ENCODE data around the gene OR2A25. TPM values are rescaled to one million over a fixed set of nuclear protein-coding genes. Genes with fewer than 3 reads are reported as not detected.

OR2A25 gene
- total RNA-seq, 4 donors from 2014 or later = not detected

- no peaks in the 10 kb centered on the region for H3K36me3 ChIP-seq
- 89 to 90% methylated on average over 5 of the region's 5 CpGs for WGBS, 2 donors
- H3K27me3 ChIP-seq = no peaks in the 10 kb centered on the region
- no peaks in the 10 kb centered on the region for H3K4me1 ChIP-seq
- H3K9me3 ChIP-seq = no peaks in the 10 kb centered on the region
- H3K4me3 ChIP-seq = no peak overlapping the region
- no peak for DNase-seq (ENCODE audit: low spot score in 2 of 2)
- TF ChIP-seq CTCF (IDR thresholded peaks at IDR 0.05) = no peak
- no peak for TF ChIP-seq POLR2A (IDR thresholded peaks at IDR 0.05)
- TF ChIP-seq EP300 (IDR thresholded peaks at IDR 0.05) = no peak
- no peak overlapping the region for H3K27ac ChIP-seq
Measured at GRCh38 chr7:144110272-144110671, 40.7 kb downstream of the OR2A25 start.

DNA sequence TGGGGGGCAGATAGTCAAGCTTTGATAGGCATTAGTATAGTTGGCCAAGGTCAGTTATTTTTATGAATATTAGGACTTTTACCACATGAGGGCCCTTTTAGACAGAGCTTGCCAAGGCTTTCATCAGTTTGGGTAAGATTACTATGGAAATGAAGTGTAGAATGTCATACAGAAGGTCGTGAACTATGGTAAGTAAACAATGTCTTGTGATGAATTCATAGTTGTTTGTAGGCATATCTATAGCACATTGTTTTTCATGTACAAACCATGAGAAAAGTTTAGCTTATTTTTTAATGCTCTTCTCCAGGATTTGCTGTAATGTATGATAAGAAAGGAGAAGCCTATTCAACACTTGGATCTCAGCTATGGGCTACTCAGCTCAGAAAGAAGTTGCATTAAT, 44.0 kb downstream of the OR2A25 start:
- DNase-seq (ENCODE audit: low spot score in 2 of 2) = no peak
- Histone ChIP-seq H3K9me3 (no peaks in the 10 kb centered on the region), H3K27ac (no peak overlapping the region), H3K27me3 (no peaks in the 10 kb centered on the region), H3K4me3 (no peak overlapping the region), H3K4me1 (no peaks in the 10 kb centered on the region), H3K36me3 (no peaks in the 10 kb centered on the region)
- 42 to 44% methylated on average over 1 of the region's 1 CpG for WGBS, 2 donors
- no peak for TF ChIP-seq POLR2A (IDR thresholded peaks at IDR 0.05)
- no peak for TF ChIP-seq CTCF (IDR thresholded peaks at IDR 0.05)
- TF ChIP-seq EP300 (IDR thresholded peaks at IDR 0.05) = no peak

DNA sequence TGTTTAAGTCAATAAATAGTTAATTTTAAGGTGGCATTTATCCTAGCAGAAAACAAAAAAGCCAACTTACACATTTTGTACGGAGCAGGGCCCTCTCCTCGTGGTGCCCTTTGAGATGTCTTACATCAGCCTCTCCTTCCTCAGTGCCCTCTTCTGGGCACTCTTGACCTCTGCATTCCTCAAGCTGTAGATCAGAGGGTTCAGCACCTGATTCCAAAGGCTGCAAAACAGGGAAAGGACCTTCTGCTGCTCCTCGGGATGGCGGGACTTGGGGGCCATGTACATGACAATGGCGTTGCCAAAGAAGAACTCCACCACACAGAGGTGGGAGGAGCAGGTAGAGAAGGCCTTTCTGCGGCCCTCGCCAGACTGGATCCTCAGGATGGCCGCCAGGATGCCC, 48.7 kb downstream of the OR2A25 start:
- Histone ChIP-seq H3K9me3 (peaks cover 0 to 3% (median 0%) of the 10 kb centered on the region in 4 donors), H3K4me3 (no peak overlapping the region), H3K27ac (no peak overlapping the region), H3K27me3 (no peaks in the 10 kb centered on the region), H3K36me3 (no peaks in the 10 kb centered on the region), H3K4me1 (no peaks in the 10 kb centered on the region)
- TF ChIP-seq EP300 (IDR thresholded peaks at IDR 0.05) = no peak
- no peak for TF ChIP-seq CTCF (IDR thresholded peaks at IDR 0.05)
- no peak for TF ChIP-seq POLR2A (IDR thresholded peaks at IDR 0.05)
- no peak for DNase-seq (ENCODE audit: low spot score in 2 of 2)
- WGBS, 2 donors = 60 to 62% methylated on average over 8 of the region's 8 CpGs

- Histone ChIP-seq H3K27me3 (no peaks in the 10 kb centered on the region), H3K4me1 (no peaks in the 10 kb centered on the region), H3K4me3 (no peak within 1 kb of the TSS), H3K27ac (no peak within 1 kb of the TSS), H3K9me3 (peaks cover 0 to 3% (median 0%) of the 10 kb centered on the region in 4 donors), H3K36me3 (no peaks in the 10 kb centered on the region)
- 81 to 84% methylated on average over 1 of the region's 1 CpG for WGBS, 2 donors
- TF ChIP-seq CTCF (IDR thresholded peaks at IDR 0.05) = no peak
- TF ChIP-seq EP300 (IDR thresholded peaks at IDR 0.05) = no peak
- TF ChIP-seq POLR2A (IDR thresholded peaks at IDR 0.05) = no peak
- no peak for DNase-seq (ENCODE audit: low spot score in 2 of 2)
Measured at GRCh38 chr7:144122876-144123275, 53.3 kb downstream of the OR2A25 start, which contains the start of gene OR2A14. OR2A14 (plus strand) TSS chr7:144123176; CDS start chr7:144129113, 5,937 bp downstream.

Small RNA genes within 50 kb of the gene (small RNA-seq; reads per million reads assigned to genes)
- not detected for gene OR2A41P

Other genes with a start within 250 kb of the OR2A25 start
- gene TCAF1, start 167.6 kb upstream of the OR2A25 start, total RNA-seq = 10 to 100 TPM; 32.7 to 61.2 (median 44.4) TPM
- not detected for gene OR2F2, start 134.6 kb upstream of the OR2A25 start, total RNA-seq
- gene OR2F1, start 115.0 kb upstream of the OR2A25 start, total RNA-seq = not detected
- not detected for gene OR6B1, start 69.5 kb upstream of the OR2A25 start, total RNA-seq
- not detected for gene OR2A5, start 20.9 kb upstream of the OR2A25 start, total RNA-seq
- gene OR2A12, start 16.5 kb downstream of the OR2A25 start, total RNA-seq = not detected
- not detected for gene OR2A2, start 39.8 kb downstream of the OR2A25 start, total RNA-seq
- gene OR2A14, start 53.4 kb downstream of the OR2A25 start, total RNA-seq = not detected
- gene CTAGE4, start 113.7 kb downstream of the OR2A25 start, total RNA-seq = 1 to 10 TPM in 2 of 4 donors, not detected in 2; 2.5 to 3.1 TPM
- gene ARHGEF35, start 126.0 kb downstream of the OR2A25 start, total RNA-seq = 1 to 10 TPM in 3 of 4 donors, under 1 TPM in 1; 0.59 to 4.4 (median 1.9) TPM
- not detected for gene OR2A42, start 169.8 kb downstream of the OR2A25 start, total RNA-seq
- gene OR2A7, start 195.0 kb downstream of the OR2A25 start, total RNA-seq = 1 to 10 TPM; 1.1 to 3.8 (median 2.2) TPM
- gene CTAGE8, start 199.5 kb downstream of the OR2A25 start, total RNA-seq = 1 to 10 TPM in 2 of 4 donors, under 1 TPM in 1, not detected in 1; 0.60 to 1.8 (median 1.5) TPM
- under 1 TPM in 2 of 4 donors, not detected in 2; 0.60 to 0.84 TPM for gene OR2A1, start 242.6 kb downstream of the OR2A25 start, total RNA-seq